NCI-H1694 (cell line): ENCODE measurements around the gene HLA-DPB1.
"Not testable (repeated sequence)": the region's sequence is repeated elsewhere in the genome, so short reads cannot be mapped to it uniquely, and the experiment has no call there.

Source experiments
- DNase-seq: peaks from one replicate; lab custom pipeline; 2025; lab: John Stamatoyannopoulos, UW

Gene HLA-DPB1

GRCh38 chr6:33071569-33071968, 4.2 kb upstream of the HLA-DPB1 start:
- DNase-seq = no peak

- DNase-seq = no peak
Measured at GRCh38 chr6:33072508-33073100, 3.2 kb upstream of the HLA-DPB1 start.

- DNase-seq = no peak
Measured at GRCh38 chr6:33073431-33073871, 2.3 kb upstream of the HLA-DPB1 start, which contains the start of gene HLA-DPA1. Gene HLA-DPA1, minus strand, starts transcription at chr6:33073649.

- DNase-seq = no peak
Measured at GRCh38 chr6:33075208-33075567, 602 bp upstream of the HLA-DPB1 start.

- no peak for DNase-seq
Measured at GRCh38 chr6:33076406-33076934, 680 bp downstream of the HLA-DPB1 start.

- DNase-seq = no peak
Measured at GRCh38 chr6:33077908-33078307, 2.1 kb downstream of the HLA-DPB1 start.

- DNase-seq = no peak
Measured at GRCh38 chr6:33078442-33078841, 2.7 kb downstream of the HLA-DPB1 start.

- DNase-seq = no peak
Measured at GRCh38 chr6:33078919-33079521, 3.2 kb downstream of the HLA-DPB1 start.

GRCh38 chr6:33079580-33079979, 3.8 kb downstream of the HLA-DPB1 start:
- no peak for DNase-seq

GRCh38 chr6:33080127-33081089, 4.6 kb downstream of the HLA-DPB1 start:
- DNase-seq = no peak

- no peak for DNase-seq
Measured at GRCh38 chr6:33081098-33081824, 5.5 kb downstream of the HLA-DPB1 start.

- no peak for DNase-seq
Measured at GRCh38 chr6:33082702-33083101, 6.9 kb downstream of the HLA-DPB1 start.

- DNase-seq = no peak
Measured at GRCh38 chr6:33085627-33086026, 9.8 kb downstream of the HLA-DPB1 start.

- no peak for DNase-seq
Measured at GRCh38 chr6:33088258-33088930, 12.6 kb downstream of the HLA-DPB1 start.

- no peak for DNase-seq
Measured at GRCh38 chr6:33088931-33089620, 13.3 kb downstream of the HLA-DPB1 start.

- DNase-seq = no peak
Measured at GRCh38 chr6:33091957-33092356, 16.2 kb downstream of the HLA-DPB1 start.

- no peak for DNase-seq
Measured at GRCh38 chr6:33092385-33092784, 16.6 kb downstream of the HLA-DPB1 start.

- no peak for DNase-seq
Measured at GRCh38 chr6:33093855-33094254, 18.1 kb downstream of the HLA-DPB1 start.

- DNase-seq = no peak
Measured at GRCh38 chr6:33095681-33096080, 19.9 kb downstream of the HLA-DPB1 start.

- not testable (repeated sequence) for DNase-seq
Measured at GRCh38 chr6:33101121-33101737, 25.4 kb downstream of the HLA-DPB1 start.
